Measurements from ENCODE around the gene CSTF2. TPM values are rescaled to one million over a fixed set of nuclear protein-coding genes. Genes with fewer than 3 reads are reported as not detected.

CSTF2 gene
- total RNA-seq, 1 experiment from 2014 or later, result 26.7 TPM

GRCh38 chrX:100817340-100817739 is 2.9 kb upstream of the CSTF2 start:
- H3K9me3 Mint-ChIP-seq (ENCODE audit: unreplicated experiment), result no peaks in the 10 kb centered on the region
- TF ChIP-seq CTCF (IDR thresholded peaks at IDR 0.05; ENCODE audit: unreplicated experiment), result no peak
- POLR2A ChIA-PET, result no interaction called here
- peaks cover 6% of the 10 kb centered on the region for H3K4me1 Mint-ChIP-seq (ENCODE audit: insufficient read depth, unreplicated experiment)
- CTCF ChIA-PET, result interaction anchor here (1.1 kb wide), 1 partner anchor 49 kb away, joined by 3 read pairs; no protein-coding TSS in a partner anchor
- intact Hi-C loops (cut with micrococcal nuclease), result no loop called here
- BruUV-seq (replicated peaks), result no TSS peak
- H3K4me3 Mint-ChIP-seq (ENCODE audit: unreplicated experiment), result no peak overlapping the region
- peaks cover 51% of the 10 kb centered on the region for H3K27me3 Mint-ChIP-seq (ENCODE audit: insufficient read depth, unreplicated experiment)
- H3K27ac Mint-ChIP-seq (ENCODE audit: low read depth, unreplicated experiment), result no peak overlapping the region
- H3K36me3 Mint-ChIP-seq (ENCODE audit: insufficient read depth, unreplicated experiment), result no peaks in the 10 kb centered on the region
- no peak for DNase-seq (ENCODE audit: unreplicated experiment)

GRCh38 chrX:100819534-100819836 is 706 bp upstream of the CSTF2 start:
- peak overlapping the region; percentile 78 for H3K4me3 Mint-ChIP-seq (ENCODE audit: unreplicated experiment)
- peaks cover 6% of the 10 kb centered on the region for H3K4me1 Mint-ChIP-seq (ENCODE audit: insufficient read depth, unreplicated experiment)
- H3K27me3 Mint-ChIP-seq (ENCODE audit: insufficient read depth, unreplicated experiment), result peaks cover 65% of the 10 kb centered on the region
- ChIA-PET CTCF (no interaction called here), POLR2A (no interaction called here)
- H3K27ac Mint-ChIP-seq (ENCODE audit: low read depth, unreplicated experiment), result peak overlapping the region; percentile 93
- DNase-seq (ENCODE audit: unreplicated experiment), result no peak
- peaks cover 12% of the 10 kb centered on the region for H3K36me3 Mint-ChIP-seq (ENCODE audit: insufficient read depth, unreplicated experiment)
- TF ChIP-seq CTCF (IDR thresholded peaks at IDR 0.05; ENCODE audit: unreplicated experiment), result no peak
- intact Hi-C loops (cut with micrococcal nuclease), result no loop called here
- no TSS peak for BruUV-seq (replicated peaks)
- no peaks in the 10 kb centered on the region for H3K9me3 Mint-ChIP-seq (ENCODE audit: unreplicated experiment)

- intact Hi-C loops (cut with micrococcal nuclease), result no loop called here
- BruUV-seq (replicated peaks), result no TSS peak
Observed at GRCh38 chrX:100829730-100830129, 9.5 kb downstream of the CSTF2 start.

GRCh38 chrX:100830143-100830542 is 10.0 kb downstream of the CSTF2 start:
- CTCF ChIA-PET, result no interaction called here
- peaks cover 36% of the 10 kb centered on the region for H3K36me3 Mint-ChIP-seq (ENCODE audit: insufficient read depth, unreplicated experiment)
- no TSS peak for BruUV-seq (replicated peaks)
- no peak for TF ChIP-seq CTCF (IDR thresholded peaks at IDR 0.05; ENCODE audit: unreplicated experiment)
- H3K27me3 Mint-ChIP-seq (ENCODE audit: insufficient read depth, unreplicated experiment), result peaks cover 80% of the 10 kb centered on the region
- no peak for DNase-seq (ENCODE audit: unreplicated experiment)
- no peak overlapping the region for H3K27ac Mint-ChIP-seq (ENCODE audit: low read depth, unreplicated experiment)
- intact Hi-C loops (cut with micrococcal nuclease), result no loop called here
- peaks cover 7% of the 10 kb centered on the region for H3K4me1 Mint-ChIP-seq (ENCODE audit: insufficient read depth, unreplicated experiment)
- H3K4me3 Mint-ChIP-seq (ENCODE audit: unreplicated experiment), result no peak overlapping the region
- POLR2A ChIA-PET, result no interaction called here
- no peaks in the 10 kb centered on the region for H3K9me3 Mint-ChIP-seq (ENCODE audit: unreplicated experiment)

More at GRCh38 chrX:100829730-100830129, 9.5 kb downstream of the CSTF2 start:
- no peak for TF ChIP-seq CTCF (IDR thresholded peaks at IDR 0.05; ENCODE audit: unreplicated experiment)
- DNase-seq (ENCODE audit: unreplicated experiment), result peak; percentile 42
- Mint-ChIP-seq H3K4me3 (ENCODE audit: unreplicated experiment) (no peak overlapping the region), H3K27ac (ENCODE audit: low read depth, unreplicated experiment) (no peak overlapping the region), H3K4me1 (ENCODE audit: insufficient read depth, unreplicated experiment) (peaks cover 7% of the 10 kb centered on the region), H3K9me3 (ENCODE audit: unreplicated experiment) (no peaks in the 10 kb centered on the region), H3K36me3 (ENCODE audit: insufficient read depth, unreplicated experiment) (peaks cover 40% of the 10 kb centered on the region), H3K27me3 (ENCODE audit: insufficient read depth, unreplicated experiment) (peaks cover 84% of the 10 kb centered on the region)
- POLR2A ChIA-PET, result no interaction called here
- CTCF ChIA-PET, result no interaction called here

Data from MCF 10A (cell line).